Glomerular visceral epithelial cell (primary cell): ENCODE results near the gene MFAP5.
A peak's percentile ranks its signal among the peaks of the same experiment; 100 is the strongest.

Experiments used
- DNase-seq: peaks from one replicate; pipeline ENCODE4 v3.0.0-alpha.2; 2016; ENCODE audit errors: extremely low spot score

The MFAP5 gene, protein sequence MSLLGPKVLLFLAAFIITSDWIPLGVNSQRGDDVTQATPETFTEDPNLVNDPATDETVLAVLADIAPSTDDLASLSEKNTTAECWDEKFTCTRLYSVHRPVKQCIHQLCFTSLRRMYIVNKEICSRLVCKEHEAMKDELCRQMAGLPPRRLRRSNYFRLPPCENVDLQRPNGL

DNA sequence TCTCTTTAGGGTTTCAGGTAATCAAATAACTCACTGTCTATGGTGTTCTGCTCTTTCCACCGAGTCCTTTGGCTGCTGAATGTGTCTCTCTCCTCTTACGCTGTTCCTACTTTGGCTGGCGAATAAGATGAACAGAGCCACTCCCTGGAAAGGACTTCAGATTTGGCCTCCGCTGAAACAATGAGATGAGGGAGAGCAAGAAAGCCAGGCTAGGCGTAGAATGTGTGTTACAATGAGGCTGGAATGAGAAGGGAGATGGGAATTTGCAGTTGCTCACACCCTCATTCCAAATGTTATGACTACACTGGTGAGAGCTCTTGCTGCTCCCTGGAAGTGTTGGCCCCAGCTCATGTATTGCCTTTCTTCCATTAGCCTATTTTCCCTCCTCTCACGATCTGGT lies at the start of gene MFAP5:
Gene MFAP5 (minus strand): TSS at position 234 of the 400 bp plus-strand sequence. CDS start 722 bp downstream, outside the sequence.
- no peak for DNase-seq

GRCh38 chr12:8709124-8709830 lies 46.7 kb upstream of the MFAP5 start:
- peak; percentile 45 for DNase-seq

- no peak for DNase-seq
Measured at GRCh38 chr12:8702159-8702558, 39.5 kb upstream of the MFAP5 start.

DNA sequence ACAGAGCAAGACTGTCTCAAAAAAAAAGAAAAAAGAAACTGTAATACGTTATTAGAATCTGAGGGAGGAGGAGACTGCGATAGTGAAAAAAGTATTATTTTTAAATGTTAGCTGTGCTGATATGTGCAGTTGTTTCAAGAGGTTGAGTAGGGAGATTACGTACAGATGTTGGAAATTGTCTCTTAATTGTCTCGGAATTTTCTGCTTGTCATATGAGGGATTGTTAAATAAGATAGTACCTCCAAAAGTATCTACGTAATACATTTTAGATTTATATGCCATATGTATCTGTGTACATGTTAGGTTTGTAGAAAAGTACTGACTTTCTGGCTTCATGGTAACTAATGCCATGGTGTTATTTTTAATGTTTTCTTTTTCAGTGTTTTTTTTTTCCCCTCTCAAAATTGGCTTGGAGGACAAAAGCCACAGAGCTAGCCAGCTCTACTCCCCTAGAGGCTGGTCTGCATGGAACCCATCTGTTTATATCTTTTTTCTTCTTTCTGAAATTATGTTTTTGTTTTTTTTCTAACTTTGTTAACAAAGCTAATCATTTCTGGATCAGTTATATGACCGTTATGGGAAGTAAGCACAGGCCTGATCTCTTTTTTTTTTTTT lies 38.5 kb upstream of the MFAP5 start:
- DNase-seq, result no peak

GRCh38 chr12:8699714-8700113 lies 37.1 kb upstream of the MFAP5 start:
- no peak for DNase-seq

DNA sequence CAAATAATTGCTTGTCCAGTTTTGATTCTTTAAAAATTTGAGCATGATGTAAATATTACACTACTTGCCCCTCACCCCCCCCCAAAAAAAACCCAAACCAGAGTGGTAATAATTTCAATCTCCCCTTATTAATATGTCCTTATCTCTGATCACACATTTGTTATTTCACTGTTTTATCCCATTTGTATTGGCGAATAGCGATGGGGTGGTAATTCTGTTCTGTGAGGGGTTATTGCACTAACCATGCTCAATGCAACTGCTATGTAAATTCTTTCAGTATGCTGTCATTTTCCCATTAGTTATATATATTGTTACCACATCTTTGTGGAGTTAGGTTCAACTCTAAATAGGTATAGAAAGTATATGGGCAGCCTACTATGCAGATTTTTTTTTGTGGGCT lies 36.3 kb upstream of the MFAP5 start:
- no peak for DNase-seq

DNA sequence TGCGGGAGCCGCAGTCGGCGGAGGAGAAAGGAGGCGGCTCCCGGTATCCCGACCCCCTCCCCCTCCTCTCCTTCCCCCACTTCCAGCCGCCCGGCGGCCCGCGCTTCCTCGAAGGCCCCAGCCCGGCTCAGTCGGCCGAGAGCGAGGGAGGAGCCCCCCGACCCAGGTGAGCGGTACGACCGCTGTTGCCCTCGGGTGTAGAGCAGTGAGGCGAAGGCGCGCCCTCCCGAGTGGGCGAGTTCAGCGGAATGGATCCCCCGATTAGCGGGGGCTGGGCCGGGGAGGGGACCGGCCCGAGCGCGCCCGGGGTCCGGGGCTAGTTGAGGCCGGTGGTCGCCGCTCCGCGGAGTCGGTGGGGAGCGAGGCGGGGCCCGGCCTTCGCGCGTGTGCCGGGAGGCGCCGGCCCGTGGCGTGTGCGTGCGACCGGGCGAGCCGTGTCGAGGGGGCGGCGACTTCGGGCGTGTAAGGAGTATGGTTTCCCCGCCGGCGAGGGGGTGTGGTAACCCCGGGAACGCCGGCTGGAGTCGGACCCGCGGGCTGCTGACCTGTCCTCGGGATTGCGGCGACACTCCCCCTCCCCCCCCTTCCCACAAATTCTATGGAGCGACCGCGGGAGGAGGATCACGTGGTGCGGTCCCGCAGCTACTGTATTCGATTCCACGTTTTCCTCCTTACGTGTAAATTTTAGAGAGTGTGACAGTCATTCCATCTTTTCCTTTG lies 35.7 kb upstream of the MFAP5 start:
- peak; percentile 66 for DNase-seq

- DNase-seq, result peak; percentile 85
Measured at GRCh38 chr12:8697476-8698131, 35.0 kb upstream of the MFAP5 start, which contains the start of gene RIMKLB. TSS of gene RIMKLB (plus strand) at chr12:8697991. CDS start at chr12:8713867, 15,876 bp downstream.

- DNase-seq, result peak; percentile 37
Measured at GRCh38 chr12:8697120-8697475, 34.5 kb upstream of the MFAP5 start.

GRCh38 chr12:8696442-8697090 lies 33.9 kb upstream of the MFAP5 start:
- no peak for DNase-seq

DNA sequence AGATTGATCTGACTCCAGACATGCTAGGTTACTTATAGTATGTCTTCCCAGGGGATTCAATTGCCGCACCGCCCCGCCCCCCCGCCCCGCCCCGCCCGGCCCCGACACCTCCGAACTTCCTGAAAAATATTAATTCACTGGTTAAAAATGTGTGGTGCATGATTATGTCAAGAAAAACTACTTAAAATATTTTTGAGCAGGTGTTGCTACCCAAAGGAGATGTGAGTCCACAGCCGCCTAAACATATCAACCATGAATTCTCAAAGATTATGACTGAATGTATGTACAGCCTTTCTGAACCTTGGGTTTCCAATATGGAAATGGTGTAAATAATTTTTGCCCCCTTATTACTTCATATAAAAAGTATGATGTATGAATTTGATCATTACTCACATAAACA lies 32.5 kb upstream of the MFAP5 start:
- no peak for DNase-seq

DNA sequence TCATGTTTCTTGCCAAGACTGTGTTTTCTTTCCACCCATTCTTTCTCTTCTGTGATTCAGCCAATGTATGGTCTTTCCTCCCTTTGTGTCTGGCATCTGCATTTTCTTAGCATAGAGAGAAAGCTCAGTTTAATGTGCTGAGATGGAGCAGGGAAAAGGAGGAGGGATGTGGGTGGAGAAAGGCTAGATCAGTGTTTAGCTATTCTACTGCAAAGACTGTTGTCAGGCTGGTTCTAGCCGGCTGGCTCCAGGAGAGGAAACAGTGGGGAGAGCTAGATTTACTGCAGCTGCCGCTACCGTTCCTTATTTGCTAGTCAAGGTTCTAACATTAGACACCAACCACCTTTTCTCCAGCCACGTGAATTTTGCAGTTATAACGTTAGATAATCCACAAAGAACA lies 29.9 kb upstream of the MFAP5 start:
- DNase-seq, result peak; percentile 25

DNA sequence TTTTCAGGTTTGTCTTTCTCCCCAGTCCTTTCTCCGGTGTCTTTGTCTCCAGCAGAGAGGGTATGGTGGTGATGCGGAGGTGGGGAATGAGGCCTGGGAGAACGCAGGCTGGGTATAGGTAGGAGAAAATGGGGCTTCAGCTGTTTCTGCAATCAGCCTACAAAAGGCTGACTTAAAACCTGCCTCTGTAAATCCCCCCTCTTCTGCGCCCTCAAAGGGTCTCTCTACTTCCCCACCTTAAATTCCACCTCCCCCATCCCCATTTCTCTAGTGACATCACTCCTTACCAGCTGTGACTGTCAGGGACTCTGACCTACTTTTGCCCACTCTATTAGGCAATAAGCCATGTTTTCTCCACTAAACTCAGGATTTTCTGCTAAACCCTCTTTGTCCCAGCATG lies 27.1 kb upstream of the MFAP5 start:
- no peak for DNase-seq

- peak; percentile 73 for DNase-seq
Measured at GRCh38 chr12:8687846-8688601, 25.4 kb upstream of the MFAP5 start.

- DNase-seq, result no peak
Measured at GRCh38 chr12:8685051-8685450, 22.4 kb upstream of the MFAP5 start.

DNA sequence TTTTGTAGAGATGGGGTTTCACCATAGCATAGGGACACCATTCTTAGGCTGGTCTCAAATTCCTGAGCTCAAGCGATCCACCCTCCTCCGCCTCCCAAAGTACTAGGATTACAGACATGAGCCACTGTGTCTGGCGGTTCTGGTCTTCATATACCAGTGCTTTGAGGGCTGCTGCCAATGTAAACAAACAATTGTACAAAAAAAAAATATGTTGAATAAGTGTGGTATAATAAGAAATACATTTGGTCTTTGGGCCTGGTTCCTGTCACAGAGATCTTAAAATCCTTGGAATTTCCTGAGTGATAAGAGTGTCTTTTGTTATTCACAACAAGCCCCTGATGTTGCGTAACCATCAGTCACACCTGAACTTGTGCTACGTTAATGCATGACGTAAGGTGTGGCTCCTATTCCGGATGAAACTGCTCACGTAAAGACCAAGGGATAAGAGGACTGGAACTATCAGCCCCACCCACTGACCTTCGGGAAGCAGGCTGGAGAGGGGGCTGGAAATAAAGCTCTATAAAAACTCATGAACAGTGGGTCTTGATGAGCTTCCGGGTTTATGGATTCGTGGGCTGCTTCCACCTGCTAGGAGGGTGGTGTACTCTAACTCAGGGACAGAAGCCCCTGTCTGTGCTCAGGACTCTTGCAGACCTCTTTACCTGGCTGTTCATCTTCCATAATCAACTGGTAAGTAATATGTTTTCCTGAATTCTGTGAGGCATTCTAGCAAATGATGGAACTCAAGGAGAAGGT lies 18.7 kb upstream of the MFAP5 start:
- no peak for DNase-seq

DNA sequence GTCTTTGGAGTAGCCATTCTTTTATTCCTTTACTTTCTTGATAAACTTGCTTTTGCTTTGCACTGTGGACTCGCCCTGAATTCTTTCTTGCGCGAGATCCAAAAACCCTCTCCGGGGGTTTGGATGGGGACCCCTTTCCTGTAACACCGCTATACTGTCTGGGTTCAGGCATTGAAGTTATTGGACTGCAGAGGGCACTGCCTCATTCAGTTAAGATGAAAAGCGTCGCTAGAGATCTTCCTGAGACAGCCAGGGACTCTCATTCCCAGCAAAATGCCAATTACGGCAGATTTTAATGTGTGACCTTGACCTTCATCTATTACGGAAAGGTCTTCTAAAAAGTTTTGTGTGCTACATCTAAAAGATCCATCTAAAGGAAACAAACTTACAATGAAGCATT lies 17.9 kb upstream of the MFAP5 start:
- no peak for DNase-seq

DNA sequence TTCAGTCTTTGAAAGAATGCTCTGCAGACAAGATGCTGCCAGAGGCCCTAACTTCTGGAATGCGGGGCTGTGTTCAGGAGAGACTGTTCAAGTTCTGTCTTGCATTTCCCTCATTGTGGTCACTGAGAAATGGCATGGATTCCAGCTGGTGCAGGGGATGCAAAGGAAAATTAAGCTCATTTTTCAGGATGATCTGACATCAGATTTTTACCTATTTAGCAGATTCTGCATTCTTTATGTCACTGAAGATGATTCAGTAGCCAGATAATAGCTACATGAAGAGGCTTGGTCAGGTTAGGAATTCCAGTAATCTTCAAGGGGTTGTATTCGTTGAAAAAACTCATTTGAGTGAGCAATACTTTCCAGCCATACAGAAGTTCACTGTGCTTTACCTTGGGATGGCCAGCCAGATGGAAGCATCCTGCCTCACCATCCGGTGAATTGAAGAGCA lies 16.1 kb upstream of the MFAP5 start:
- peak; percentile 43 for DNase-seq

DNA sequence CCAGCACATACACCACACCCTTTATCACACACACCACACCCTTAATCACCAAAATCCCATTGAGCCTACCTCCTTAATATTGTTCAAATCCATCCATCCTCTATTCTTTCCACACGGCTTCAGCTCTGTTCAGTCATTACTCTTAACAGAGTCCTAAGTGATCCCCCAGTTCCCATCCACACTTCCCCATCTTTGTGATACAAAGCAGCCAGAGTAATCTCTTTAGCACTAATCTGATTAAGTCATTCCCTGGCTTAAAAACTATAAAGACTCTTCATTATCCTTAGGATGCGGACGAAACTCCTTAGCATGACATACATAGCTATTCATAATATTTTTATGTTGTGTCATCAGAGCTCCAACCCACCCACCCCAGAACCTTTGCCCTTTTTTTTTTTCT lies 14.7 kb upstream of the MFAP5 start:
- no peak for DNase-seq

- no peak for DNase-seq
Measured at GRCh38 chr12:8676651-8677050, 14.0 kb upstream of the MFAP5 start.
